ENCODE data around the gene FNDC8. TPM values are rescaled to one million over a fixed set of nuclear protein-coding genes. Genes with fewer than 3 reads are reported as not detected.

Gene FNDC8
- total RNA-seq, 1 experiment from 2014 or later, result not detected

Other genes starting within 250 kb of the FNDC8 start
- 0.70 TPM in 1 of 2 replicates, not detected in the other for gene CCT6B, start 160.2 kb upstream of the FNDC8 start, total RNA-seq (2014; rRNA removed; shearing (Covaris generic); ENCODE audit: low replicate concordance)
- 9.8 and 17.8 TPM in 2 replicates for gene ZNF830, start 160.1 kb upstream of the FNDC8 start, total RNA-seq (2014; rRNA removed; shearing (Covaris generic); ENCODE audit: low replicate concordance)
- 42.1 and 83.6 TPM in 2 replicates for gene LIG3, start 141.1 kb upstream of the FNDC8 start, total RNA-seq (2014; rRNA removed; shearing (Covaris generic); ENCODE audit: low replicate concordance)
- 75.3 and 76.0 TPM in 2 replicates for gene RFFL, start 57.9 kb upstream of the FNDC8 start, total RNA-seq (2014; rRNA removed; shearing (Covaris generic); ENCODE audit: low replicate concordance)
- 3.6 and 23.7 TPM in 2 replicates for gene RAD51D, start 1.8 kb upstream of the FNDC8 start, total RNA-seq (2014; rRNA removed; shearing (Covaris generic); ENCODE audit: low replicate concordance)
- 39.3 and 53.6 TPM in 2 replicates for gene NLE1, start 20.7 kb downstream of the FNDC8 start, total RNA-seq (2014; rRNA removed; shearing (Covaris generic); ENCODE audit: low replicate concordance)
- not detected in 2 replicates for gene UNC45B, start 26.2 kb downstream of the FNDC8 start, total RNA-seq (2014; rRNA removed; shearing (Covaris generic); ENCODE audit: low replicate concordance)
- not detected in 2 replicates for gene SLC35G3, start 72.8 kb downstream of the FNDC8 start, total RNA-seq (2014; rRNA removed; shearing (Covaris generic); ENCODE audit: low replicate concordance)
- 2.3 and 4.7 TPM in 2 replicates for gene SLFN5, start 121.5 kb downstream of the FNDC8 start, total RNA-seq (2014; rRNA removed; shearing (Covaris generic); ENCODE audit: low replicate concordance)